ENCODE data around the gene RHOF. TPM values are rescaled to one million over a fixed set of nuclear protein-coding genes. Genes with fewer than 3 reads are reported as not detected.

Gene RHOF
- polyA plus RNA-seq, 1 of the 3 experiments (the other 2 are of a cell fraction): 5.0 TPM

DNA sequence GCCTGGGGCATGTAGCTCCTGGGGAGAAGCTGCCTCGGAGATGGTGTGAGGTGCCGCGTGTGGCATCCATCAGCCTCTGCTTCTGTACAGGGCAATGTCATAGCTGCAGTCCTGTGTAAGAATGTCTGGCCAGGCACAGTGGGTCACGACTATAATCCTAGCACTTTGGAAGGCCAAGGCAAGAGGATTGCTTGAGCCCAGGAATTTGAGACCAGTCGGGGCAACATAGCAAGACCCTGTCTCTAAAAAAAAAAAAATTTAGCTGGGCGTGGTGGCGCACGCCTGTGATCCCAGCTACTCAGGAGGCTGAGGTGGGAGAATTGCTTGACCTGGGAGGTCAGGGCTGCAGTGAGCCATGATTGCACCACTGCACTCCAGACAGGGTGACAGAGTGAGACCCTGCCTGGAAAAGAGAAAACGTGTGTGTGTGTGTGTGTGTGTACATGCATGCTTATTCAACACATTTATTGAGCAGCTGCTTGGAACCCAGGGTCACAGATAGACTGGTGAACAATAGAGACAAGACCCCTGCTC, 24.1 kb downstream of the RHOF start (continued):
- TF ChIP-seq REST (IDR thresholded peaks at IDR 0.05; ENCODE audit: low read depth, low read length): no peak
- TF ChIP-seq POLR2AphosphoS5 (IDR thresholded peaks at IDR 0.05; ENCODE audit: low read depth, low read length): no peak
- TF ChIP-seq RXRA (IDR thresholded peaks at IDR 0.05; ENCODE audit: borderline replicate concordance, low read depth): no peak
- TF ChIP-seq FOSL2 (IDR thresholded peaks at IDR 0.05; ENCODE audit: borderline replicate concordance, low read depth): no peak
- TF ChIP-seq MEF2A (IDR thresholded peaks at IDR 0.05; ENCODE audit: borderline replicate concordance, low read depth): no peak
- TF ChIP-seq, protein P1, sequence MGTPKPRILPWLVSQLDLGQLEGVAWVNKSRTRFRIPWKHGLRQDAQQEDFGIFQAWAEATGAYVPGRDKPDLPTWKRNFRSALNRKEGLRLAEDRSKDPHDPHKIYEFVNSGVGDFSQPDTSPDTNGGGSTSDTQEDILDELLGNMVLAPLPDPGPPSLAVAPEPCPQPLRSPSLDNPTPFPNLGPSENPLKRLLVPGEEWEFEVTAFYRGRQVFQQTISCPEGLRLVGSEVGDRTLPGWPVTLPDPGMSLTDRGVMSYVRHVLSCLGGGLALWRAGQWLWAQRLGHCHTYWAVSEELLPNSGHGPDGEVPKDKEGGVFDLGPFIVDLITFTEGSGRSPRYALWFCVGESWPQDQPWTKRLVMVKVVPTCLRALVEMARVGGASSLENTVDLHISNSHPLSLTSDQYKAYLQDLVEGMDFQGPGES (IDR thresholded peaks at IDR 0.05; ENCODE audit: low read depth, low read length): no peak
- no peak for TF ChIP-seq NRF1 (IDR thresholded peaks at IDR 0.05; ENCODE audit: low read depth, low read length)
- TF ChIP-seq NFIC (IDR thresholded peaks at IDR 0.05; ENCODE audit: borderline replicate concordance): no peak
- no peak for TF ChIP-seq RAD21 (IDR thresholded peaks at IDR 0.05; ENCODE audit: low read length)
- no peak for TF ChIP-seq ELF1 (IDR thresholded peaks at IDR 0.05)

DNA sequence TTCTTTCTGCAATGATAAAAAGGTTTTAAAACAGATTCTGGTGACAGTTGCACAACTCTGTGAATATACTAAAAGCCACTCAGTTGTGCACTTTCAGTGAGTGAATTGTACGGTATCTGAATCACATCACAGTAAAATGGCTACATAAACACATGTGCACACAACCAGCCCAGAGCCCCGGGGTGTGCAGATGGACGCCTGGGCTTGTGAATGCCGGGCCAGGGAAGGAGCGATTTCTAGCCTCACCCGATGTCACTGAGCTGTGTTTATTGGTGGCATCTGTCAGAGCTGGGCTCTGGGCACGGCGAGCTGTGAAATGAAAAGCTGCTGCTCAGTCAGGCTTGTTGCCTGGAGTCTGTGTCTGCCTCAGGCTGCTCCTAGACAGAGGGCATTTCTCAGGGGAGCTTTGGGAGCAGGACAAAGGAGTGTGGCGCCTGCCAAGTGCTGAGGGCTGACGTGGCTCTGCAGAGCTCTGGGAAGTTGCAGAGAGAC, 25.9 kb downstream of the RHOF start:
- no peaks in the 10 kb centered on the region for H3K27me3 ChIP-seq (ENCODE audit: insufficient read depth)
- H4K20me1 ChIP-seq (ENCODE audit: insufficient read depth): no peaks in the 10 kb centered on the region
- peaks cover 17 to 24% of the 10 kb centered on the region in 2 experiments; a peak in 1 of 4 replicates for H3K4me1 ChIP-seq (ENCODE audit: control insufficient read depth in 1 of 2, insufficient read depth in 2 of 2, low read depth in 1 of 2, low read length in 1 of 2)
- 14% methylated on average over 10 of the region's 10 CpGs for WGBS (ENCODE audit: low lambda C conversion rate)
- peak; percentile 94 for DNase-seq
- peak overlapping the region; percentile 77 for H2AFZ ChIP-seq (ENCODE audit: low read depth)
- H3K79me2 ChIP-seq (ENCODE audit: insufficient read depth): no peaks in the 10 kb centered on the region
- ChIA-PET POLR2A (interaction anchor here (0.6 to 1.8 kb wide), 4 partner anchors 27 to 368 kb away, joined by 3 to 15 read pairs (median 4); partner anchors contain the start of genes RNF34 and TMEM120B), CTCF (interaction anchor here (0.7 to 25.7 kb wide), 10 partner anchors 9 to 363 kb away, joined by 3 to 382 read pairs (median 4); partner anchors contain the start of genes RHOF and TMEM120B)
- peak overlapping the region; percentile 57; the same call in 1 of the 2 replicates for H3K4me2 ChIP-seq
- H3K9me3 ChIP-seq: no peaks in the 10 kb centered on the region
- peaks cover 0 to 4% of the 10 kb centered on the region in 2 experiments for H3K36me3 ChIP-seq (replicated peaks in 1 of 2; ENCODE audit: control insufficient read depth in 1 of 2, insufficient read depth in 2 of 2, low read length in 1 of 2)
- peaks cover 14% of the 10 kb centered on the region for H3F3A ChIP-seq (replicated peaks; ENCODE audit: insufficient read depth)
- H3K4me3 ChIP-seq (ENCODE audit: low read depth in 2 of 2, low read length in 1 of 2): no peak overlapping the region
- H3K27ac ChIP-seq (ENCODE audit: low read depth in 2 of 2, low read length in 1 of 2): peak overlapping the region; percentile 70 to 90
- H3K9ac ChIP-seq: peak overlapping the region; percentile 43; the same call in 1 of the 2 replicates
- H3K9me2 ChIP-seq: no peaks in the 10 kb centered on the region
- TF ChIP-seq FOXJ3 (CRISPR knock-in tag; IDR thresholded peaks at IDR 0.05): peak; percentile 96
- TF ChIP-seq RCOR1 (IDR thresholded peaks at IDR 0.05; ENCODE audit: low read length): peak; percentile 79
- TF ChIP-seq EP300 (IDR thresholded peaks at IDR 0.05; ENCODE audit: borderline replicate concordance in 1 of 2, low read depth in 1 of 2, low read length in 1 of 2): peak in 1 of 2 experiments; percentile 75; a peak in 1 of 4 replicates
- peak; percentile 83 for TF ChIP-seq GATA2 (CRISPR knock-in tag; IDR thresholded peaks at IDR 0.05)
- no peak for TF ChIP-seq GABPA (IDR thresholded peaks at IDR 0.05; ENCODE audit: low read depth)
- TF ChIP-seq, protein P2, sequence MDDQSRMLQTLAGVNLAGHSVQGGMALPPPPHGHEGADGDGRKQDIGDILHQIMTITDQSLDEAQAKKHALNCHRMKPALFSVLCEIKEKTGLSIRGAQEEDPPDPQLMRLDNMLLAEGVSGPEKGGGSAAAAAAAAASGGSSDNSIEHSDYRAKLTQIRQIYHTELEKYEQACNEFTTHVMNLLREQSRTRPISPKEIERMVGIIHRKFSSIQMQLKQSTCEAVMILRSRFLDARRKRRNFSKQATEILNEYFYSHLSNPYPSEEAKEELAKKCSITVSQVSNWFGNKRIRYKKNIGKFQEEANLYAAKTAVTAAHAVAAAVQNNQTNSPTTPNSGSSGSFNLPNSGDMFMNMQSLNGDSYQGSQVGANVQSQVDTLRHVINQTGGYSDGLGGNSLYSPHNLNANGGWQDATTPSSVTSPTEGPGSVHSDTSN (IDR thresholded peaks at IDR 0.05): no peak
- no peak for TF ChIP-seq EZH2phosphoT487 (IDR thresholded peaks at IDR 0.05; ENCODE audit: borderline replicate concordance, low read depth)
- no peak for TF ChIP-seq JUND (IDR thresholded peaks at IDR 0.05)
- no peak for TF ChIP-seq NRF1 (IDR thresholded peaks at IDR 0.05; ENCODE audit: low read depth, low read length)
- no peak; the same call in 1 of the 2 replicates for TF ChIP-seq POLR2AphosphoS5 (IDR thresholded peaks at IDR 0.05; ENCODE audit: low read depth, low read length)
- peak; percentile 32; the same call in 1 of the 2 replicates for TF ChIP-seq TCF12 (IDR thresholded peaks at IDR 0.05)
- no peak for TF ChIP-seq RXRA (IDR thresholded peaks at IDR 0.05; ENCODE audit: borderline replicate concordance, low read depth)
- TF ChIP-seq, protein P3, sequence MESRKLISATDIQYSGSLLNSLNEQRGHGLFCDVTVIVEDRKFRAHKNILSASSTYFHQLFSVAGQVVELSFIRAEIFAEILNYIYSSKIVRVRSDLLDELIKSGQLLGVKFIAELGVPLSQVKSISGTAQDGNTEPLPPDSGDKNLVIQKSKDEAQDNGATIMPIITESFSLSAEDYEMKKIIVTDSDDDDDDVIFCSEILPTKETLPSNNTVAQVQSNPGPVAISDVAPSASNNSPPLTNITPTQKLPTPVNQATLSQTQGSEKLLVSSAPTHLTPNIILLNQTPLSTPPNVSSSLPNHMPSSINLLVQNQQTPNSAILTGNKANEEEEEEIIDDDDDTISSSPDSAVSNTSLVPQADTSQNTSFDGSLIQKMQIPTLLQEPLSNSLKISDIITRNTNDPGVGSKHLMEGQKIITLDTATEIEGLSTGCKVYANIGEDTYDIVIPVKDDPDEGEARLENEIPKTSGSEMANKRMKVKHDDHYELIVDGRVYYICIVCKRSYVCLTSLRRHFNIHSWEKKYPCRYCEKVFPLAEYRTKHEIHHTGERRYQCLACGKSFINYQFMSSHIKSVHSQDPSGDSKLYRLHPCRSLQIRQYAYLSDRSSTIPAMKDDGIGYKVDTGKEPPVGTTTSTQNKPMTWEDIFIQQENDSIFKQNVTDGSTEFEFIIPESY (IDR thresholded peaks at IDR 0.05; ENCODE audit: borderline replicate concordance, low read depth): no peak
- peak; percentile 43; the same call in 1 of the 2 replicates for TF ChIP-seq NFIC (IDR thresholded peaks at IDR 0.05; ENCODE audit: borderline replicate concordance)
- no peak for TF ChIP-seq SMC3 (IDR thresholded peaks at IDR 0.05; ENCODE audit: low read depth, low read length)
- TF ChIP-seq RFX5 (IDR thresholded peaks at IDR 0.05; ENCODE audit: low read length): peak; percentile 11; the same call in 1 of the 2 replicates
- TF ChIP-seq RAD21 (IDR thresholded peaks at IDR 0.05; ENCODE audit: low read length): peak; percentile 1; the same call in 1 of the 2 replicates
- no peak for TF ChIP-seq TAF1 (IDR thresholded peaks at IDR 0.05; ENCODE audit: borderline replicate concordance, low read depth, low read length)
- no peak for TF ChIP-seq YY1 (IDR thresholded peaks at IDR 0.05; ENCODE audit: low read depth)

All from SK-N-SH (cell line).